Measurements from ENCODE around the gene COX15. TPM values are rescaled to one million over a fixed set of nuclear protein-coding genes. Genes with fewer than 3 reads are reported as not detected.

The COX15 gene
- total RNA-seq, 2 donors from 2014 or later, result 36.5 to 41.2 TPM

GRCh38 chr10:99698504-99699080 is 33.3 kb downstream of the COX15 start:
- Histone ChIP-seq H3K9me3 (no peaks in the 10 kb centered on the region), H3K27ac (no peak overlapping the region), H3K4me3 (no peak overlapping the region), H3K36me3 (no peaks in the 10 kb centered on the region), H3K27me3 (replicated peaks; ENCODE audit: insufficient read depth) (no peaks in the 10 kb centered on the region), H3K4me1 (replicated peaks) (no peaks in the 10 kb centered on the region)
- no peak for TF ChIP-seq CTCF (IDR thresholded peaks at IDR 0.05)
- no peak for TF ChIP-seq POLR2A (IDR thresholded peaks at IDR 0.05)
- no peak for TF ChIP-seq POLR2AphosphoS5 (IDR thresholded peaks at IDR 0.05)
- 89% methylated on average over 8 of the region's 8 CpGs for WGBS
- DNase-seq (ENCODE audit: low spot score), result no peak
- intact Hi-C loops (cut with DNase I), result no loop called here

GRCh38 chr10:99695761-99696160 is 36.2 kb downstream of the COX15 start:
- Histone ChIP-seq H3K4me1 (replicated peaks) (no peaks in the 10 kb centered on the region), H3K27me3 (replicated peaks; ENCODE audit: insufficient read depth) (no peaks in the 10 kb centered on the region), H3K4me3 (no peak overlapping the region), H3K9me3 (no peaks in the 10 kb centered on the region), H3K36me3 (no peaks in the 10 kb centered on the region), H3K27ac (no peak overlapping the region)
- no peak for DNase-seq (ENCODE audit: low spot score)
- TF ChIP-seq POLR2AphosphoS5 (IDR thresholded peaks at IDR 0.05) (no peak), POLR2A (IDR thresholded peaks at IDR 0.05) (no peak), CTCF (IDR thresholded peaks at IDR 0.05) (no peak)
- intact Hi-C loops (cut with DNase I), result no loop called here
- 90% methylated on average over 6 of the region's 6 CpGs for WGBS

GRCh38 chr10:99693933-99694583 is 37.9 kb downstream of the COX15 start:
- WGBS, result 92% methylated on average over 3 of the region's 3 CpGs
- intact Hi-C loops (cut with DNase I), result no loop called here

GRCh38 chr10:99689461-99689860 is 42.5 kb downstream of the COX15 start:
- Histone ChIP-seq H3K4me1 (replicated peaks) (no peaks in the 10 kb centered on the region), H3K9me3 (no peaks in the 10 kb centered on the region), H3K36me3 (no peaks in the 10 kb centered on the region), H3K27ac (no peak overlapping the region), H3K27me3 (replicated peaks; ENCODE audit: insufficient read depth) (no peaks in the 10 kb centered on the region), H3K4me3 (no peak overlapping the region)
- TF ChIP-seq POLR2AphosphoS5 (IDR thresholded peaks at IDR 0.05), result no peak
- no peak for TF ChIP-seq POLR2A (IDR thresholded peaks at IDR 0.05)
- no peak for TF ChIP-seq CTCF (IDR thresholded peaks at IDR 0.05)
- intact Hi-C loops (cut with DNase I), result no loop called here
- no peak for DNase-seq (ENCODE audit: low spot score)
- 94% methylated on average over 1 of the region's 1 CpG for WGBS

More at GRCh38 chr10:99693933-99694583, 37.9 kb downstream of the COX15 start:
- H3K27me3 ChIP-seq (replicated peaks; ENCODE audit: insufficient read depth), result no peaks in the 10 kb centered on the region
- H3K4me1 ChIP-seq (replicated peaks), result no peaks in the 10 kb centered on the region
- H3K9me3 ChIP-seq, result no peaks in the 10 kb centered on the region
- H3K27ac ChIP-seq, result no peak overlapping the region
- no peak for DNase-seq (ENCODE audit: low spot score)
- no peak overlapping the region for H3K4me3 ChIP-seq
- no peaks in the 10 kb centered on the region for H3K36me3 ChIP-seq
- TF ChIP-seq CTCF (IDR thresholded peaks at IDR 0.05) (no peak), POLR2AphosphoS5 (IDR thresholded peaks at IDR 0.05) (no peak), POLR2A (IDR thresholded peaks at IDR 0.05) (no peak)

- Histone ChIP-seq H3K27ac (no peak overlapping the region), H3K4me3 (no peak overlapping the region), H3K27me3 (replicated peaks; ENCODE audit: insufficient read depth) (no peaks in the 10 kb centered on the region), H3K36me3 (no peaks in the 10 kb centered on the region), H3K9me3 (no peaks in the 10 kb centered on the region), H3K4me1 (replicated peaks) (peaks cover 6% of the 10 kb centered on the region)
- intact Hi-C loops (cut with DNase I), result no loop called here
- DNase-seq (ENCODE audit: low spot score), result no peak
- 43% methylated on average over 2 of the region's 2 CpGs for WGBS
- TF ChIP-seq POLR2A (IDR thresholded peaks at IDR 0.05) (no peak), CTCF (IDR thresholded peaks at IDR 0.05) (no peak), POLR2AphosphoS5 (IDR thresholded peaks at IDR 0.05) (no peak)
Measured at GRCh38 chr10:99685597-99685967, 46.3 kb downstream of the COX15 start.
